Panc1 (cell line): ENCODE measurements around the gene PARG. TPM values are rescaled to one million over a fixed set of nuclear protein-coding genes. Genes with fewer than 3 reads are reported as not detected.

Source experiments
- ATAC-seq: fragments of 200-7000 bp; cut with Tn5 transposase; 2 replicates; pipeline ENCODE4 v1.9.1; 2020; ENCODE audit warnings: mild to moderate bottlenecking, moderate library complexity
- BruUV-seq: library from RNA; stranded (reverse); fragments of 400-500 nt; replicated peaks from 2 replicates; lab custom pipeline; 2021; lab: Mats Ljungman, UMichigan
- CTCF ChIA-PET: fragments of 300-600 bp; sonication (Branson Sonifier 250); formaldehyde crosslinking; loops from one replicate; lab custom pipeline; 2022; ENCODE audit warnings: antibody characterized with exemption; lab: Charles Lee
- POLR2A ChIA-PET: fragments of 300-600 bp; sonication (Branson Sonifier 250); formaldehyde crosslinking; loops from one replicate; lab custom pipeline; 2022; ENCODE audit warnings: antibody characterized with exemption; lab: Charles Lee
- DNase-seq: peaks from one replicate; pipeline ENCODE4 v3.0.0-alpha.2; 2010; ENCODE audit warnings: low read depth, low spot score
- H3K27ac ChIP-seq: 2 replicates; pipeline ENCODE4 v1.5.1; 2011; ENCODE audit warnings: mild to moderate bottlenecking, low read length, inconsistent platforms
- H3K27me3 ChIP-seq: fragments of 200-500 bp; sonication (Bioruptor generic); 2 replicates; pipeline ENCODE4 v1.6.0; 2014; ENCODE audit warnings: low read length, inconsistent platforms; ENCODE audit not compliant: control insufficient read depth, insufficient read depth
- H3K36me3 ChIP-seq: fragments of 200-500 bp; sonication (Bioruptor generic); 2 replicates; pipeline ENCODE4 v1.5.1; 2014; ENCODE audit warnings: inconsistent platforms, mild to moderate bottlenecking, low read length, moderate library complexity; ENCODE audit not compliant: control insufficient read depth, insufficient read depth
- H3K4me1 ChIP-seq: 2 replicates; pipeline ENCODE4 v1.5.1; 2011; ENCODE audit warnings: inconsistent platforms, mild to moderate bottlenecking, low read length, moderate library complexity; ENCODE audit not compliant: control insufficient read depth, insufficient read depth
- H3K4me3 ChIP-seq, 2 experiments: 2 replicates each; pipeline ENCODE4 v1.5.1; 2011 to 2012; ENCODE audit warnings: low read depth in 2 of 2, low read length in 2 of 2, mild to moderate bottlenecking in 2 of 2, inconsistent platforms in 1 of 2, moderate library complexity in 1 of 2
- H3K9me3 ChIP-seq: fragments of 200-500 bp; sonication (Bioruptor generic); 2 replicates; pipeline ENCODE4 v1.5.1; 2014; ENCODE audit warnings: low read depth, mild to moderate bottlenecking, inconsistent platforms, low read length, moderate library complexity; ENCODE audit not compliant: control insufficient read depth, insufficient read depth
- CTCF ChIP-seq: fragments of 450-650 bp; IDR thresholded peaks from 2 replicates; pipeline ENCODE4 v1.5.1; 2017; ENCODE audit warnings: mild to moderate bottlenecking
- POLR2AphosphoS5 ChIP-seq: IDR thresholded peaks from 2 replicates; pipeline ENCODE4 v1.6.1; 2012; ENCODE audit warnings: mild to moderate bottlenecking, low read depth, low read length, moderate library complexity
- REST ChIP-seq, 2 experiments: IDR thresholded peaks; 2 replicates each; pipeline ENCODE4 v1.6.1; 2011 to 2012; ENCODE audit warnings: low read depth in 2 of 2, control low read depth in 1 of 2, low read length in 1 of 2, mild to moderate bottlenecking in 1 of 2, moderate library complexity in 1 of 2; ENCODE audit not compliant: insufficient read depth in 1 of 2
- SIN3A ChIP-seq: IDR thresholded peaks from 2 replicates; pipeline ENCODE4 v1.6.1; 2012; ENCODE audit warnings: low read depth, mild to moderate bottlenecking, low read length, moderate library complexity, borderline replicate concordance; ENCODE audit not compliant: insufficient read depth
- TCF7L2 ChIP-seq: IDR thresholded peaks from 2 replicates; pipeline ENCODE4 v1.6.1; 2011; ENCODE audit warnings: mild to moderate bottlenecking, low read depth, low read length, inconsistent platforms
- in situ Hi-C: cut with HindIII; loops from 2 replicates; pipeline ENCODE4 v1.10.0; 2016; ENCODE audit warnings: low sequenced_read_pairs, low pct_unique_long_range_greater_than_20kb
- intact Hi-C: fragments of 100-400 bp; cut with micrococcal nuclease; formaldehyde crosslinking; loops from one replicate; pipeline ENCODE4 v1.10.0; 2022; ENCODE audit not compliant: unreplicated experiment
- total RNA-seq: library from RNA; stranded (reverse); gene quantifications from one replicate; pipeline ENCODE4 v1.2.1, GENCODE V29; 2021; ENCODE audit not compliant: unreplicated experiment

PARG gene
- total RNA-seq, 1 experiment from 2014 or later = 39.9 TPM

GRCh38 chr10:49834201-49834600 lies 107.6 kb downstream of the PARG start:
- intact Hi-C loops = no loop called here
- H3K9me3 ChIP-seq = no peaks in the 10 kb centered on the region
- ChIA-PET POLR2A (no interaction called here), CTCF (no interaction called here)
- no TSS peak for BruUV-seq
- H3K4me1 ChIP-seq = no peaks in the 10 kb centered on the region
- no peak for ATAC-seq
- no peak overlapping the region for H3K4me3 ChIP-seq
- H3K27me3 ChIP-seq = no peaks in the 10 kb centered on the region
- no peak overlapping the region for H3K27ac ChIP-seq
- 0 out of 2 replicates have a peak, but pooled peaks cover 4% of the 10 kb centered on the region for H3K36me3 ChIP-seq
- no peak for DNase-seq
- in situ Hi-C loops = no loop called here
- TF ChIP-seq CTCF (no peak), TCF7L2 (no peak), POLR2AphosphoS5 (no peak), SIN3A (no peak), REST (IDR thresholded peaks at IDR 0.05; ENCODE audit: insufficient read depth in 1 of 2, low read depth in 2 of 2, low read length in 1 of 2) (no peak)

GRCh38 chr10:49833168-49833567 lies 108.7 kb downstream of the PARG start:
- TF ChIP-seq CTCF = no peak
- intact Hi-C loops (no loop called here), in situ Hi-C loops (no loop called here)
- Histone ChIP-seq H3K4me1 (no peaks in the 10 kb centered on the region), H3K36me3 (0 out of 2 replicates have a peak, but pooled peaks cover 4% of the 10 kb centered on the region), H3K9me3 (no peaks in the 10 kb centered on the region), H3K27ac (no peak overlapping the region), H3K4me3 (no peak overlapping the region), H3K27me3 (no peaks in the 10 kb centered on the region)
- BruUV-seq = no TSS peak
- ChIA-PET CTCF (no interaction called here), POLR2A (no interaction called here)
- ATAC-seq (no peak), DNase-seq (no peak)
